ENCODE measurements around the gene UFD1. TPM values are rescaled to one million over a fixed set of nuclear protein-coding genes. Genes with fewer than 3 reads are reported as not detected.
A peak's percentile ranks its signal among the peaks of the same experiment; 100 is the strongest.

UFD1 gene
- total and polyA plus RNA-seq, 8 donors = 3.8 to 86.6 (median 51.3) TPM

GRCh38 chr22:19526076-19526701, 47.2 kb upstream of the UFD1 start:
- peaks cover 15 to 83% (median 32%) of the 10 kb centered on the region in 3 donors for H3K27me3 ChIP-seq
- no peaks in the 10 kb centered on the region for H3K9me3 ChIP-seq
- peaks cover 17 to 36% (median 20%) of the 10 kb centered on the region in 4 donors for H3K4me1 ChIP-seq
- no peak overlapping the region for H3K4me3 ChIP-seq
- intact Hi-C loops (cut with DNase I; ENCODE audit: low total_unique reads) = no loop called here
- peak overlapping the region in 1 of 5 donors; percentile 64 for H3K27ac ChIP-seq
- no peak for TF ChIP-seq CTCF (IDR thresholded peaks at IDR 0.05)
- TF ChIP-seq POLR2A (IDR thresholded peaks at IDR 0.05) = no peak
- TF ChIP-seq POLR2AphosphoS5 (IDR thresholded peaks at IDR 0.05) = no peak
- no peak for TF ChIP-seq EP300 (IDR thresholded peaks at IDR 0.05)
- DNase-seq = no peak
- WGBS, 5 donors = 88 to 95% (median 93%) methylated on average over 8 to 11 of the region's 11 CpGs
- no peaks in the 10 kb centered on the region for H3K36me3 ChIP-seq

GRCh38 chr22:19525666-19526065, 46.7 kb upstream of the UFD1 start:
- Histone ChIP-seq H3K4me3 (no peak overlapping the region), H3K36me3 (no peaks in the 10 kb centered on the region), H3K27ac (peak overlapping the region in 2 of 5 donors; percentile 29 to 64), H3K27me3 (peaks cover 15 to 78% (median 32%) of the 10 kb centered on the region in 3 donors), H3K9me3 (no peaks in the 10 kb centered on the region), H3K4me1 (peaks cover 17 to 36% (median 20%) of the 10 kb centered on the region in 4 donors)
- intact Hi-C loops (cut with DNase I; ENCODE audit: low total_unique reads) = no loop called here
- 50 to 70% (median 63%) methylated on average over 3 of the region's 3 CpGs for WGBS, 5 donors
- DNase-seq = peak in 1 of 2 donors; percentile 1
- TF ChIP-seq POLR2A (IDR thresholded peaks at IDR 0.05) = no peak
- no peak for TF ChIP-seq EP300 (IDR thresholded peaks at IDR 0.05)
- TF ChIP-seq POLR2AphosphoS5 (IDR thresholded peaks at IDR 0.05) = no peak
- TF ChIP-seq CTCF (IDR thresholded peaks at IDR 0.05) = no peak

GRCh38 chr22:19525116-19525660, 46.2 kb upstream of the UFD1 start:
- intact Hi-C loops (cut with DNase I; ENCODE audit: low total_unique reads) = no loop called here

More at GRCh38 chr22:19525116-19525660, 46.2 kb upstream of the UFD1 start:
- peak overlapping the region; percentile 43 to 64 (median 54) for H3K27ac ChIP-seq
- peak in 1 of 2 donors; percentile 23 for DNase-seq
- H3K36me3 ChIP-seq = no peaks in the 10 kb centered on the region
- H3K4me1 ChIP-seq = peaks cover 17 to 36% (median 20%) of the 10 kb centered on the region in 4 donors
- peaks cover 15 to 73% (median 32%) of the 10 kb centered on the region in 3 donors for H3K27me3 ChIP-seq
- TF ChIP-seq CTCF (IDR thresholded peaks at IDR 0.05) = no peak
- no peak for TF ChIP-seq POLR2A (IDR thresholded peaks at IDR 0.05)
- no peak for TF ChIP-seq EP300 (IDR thresholded peaks at IDR 0.05)
- no peak for TF ChIP-seq POLR2AphosphoS5 (IDR thresholded peaks at IDR 0.05)
- H3K9me3 ChIP-seq = no peaks in the 10 kb centered on the region
- peak overlapping the region; percentile 35 to 55 (median 38) for H3K4me3 ChIP-seq
- WGBS, 5 donors = 73 to 80% (median 79%) methylated on average over 14 to 15 of the region's 15 CpGs
